ENCODE data around the gene ZNF436. TPM values are rescaled to one million over a fixed set of nuclear protein-coding genes. Genes with fewer than 3 reads are reported as not detected.
A peak's percentile ranks its signal among the peaks of the same experiment; 100 is the strongest.

Gene ZNF436
- total and polyA plus RNA-seq, 2 donors (not counting 1 experiment from before 2014, with no cell fraction given): 1.9 to 10.1 TPM

GRCh38 chr1:23343221-23344110 lies 26.2 kb downstream of the ZNF436 start:
- peak overlapping the region; percentile 78 for H3K4me2 ChIP-seq (replicated peaks; ENCODE audit: low read depth, low read length, poor library complexity, severe bottlenecking)
- Mint-ChIP-seq H3K9me3 (ENCODE audit: insufficient read depth) (no peaks in the 10 kb centered on the region), H3K27me3 (no peaks in the 10 kb centered on the region), H3K4me1 (peaks cover 46% of the 10 kb centered on the region), H3K27ac (peak overlapping the region; percentile 88), H3K4me3 (peak overlapping the region; percentile 96)
- H3K4me3 ChIP-seq (ENCODE audit: control extremely low read depth in 1 of 5, extremely low read depth in 1 of 5, insufficient read depth in 1 of 5, low read depth in 2 of 5, low read length in 4 of 5): peak overlapping the region; percentile 71 to 92 (median 85)
- H3K27me3 ChIP-seq (replicated peaks in 1 of 4; ENCODE audit: control extremely low read depth in 1 of 4, control insufficient read depth in 3 of 4, insufficient read depth in 4 of 4, low read length in 3 of 4): no peaks in the 10 kb centered on the region
- CTCF ChIA-PET: interaction anchor here (0.7 to 2.1 kb wide), 5 partner anchors 9 to 208 kb away, joined by 4 to 12 read pairs (median 4); no protein-coding TSS in a partner anchor
- TF ChIP-seq CTCF (IDR thresholded peaks at IDR 0.05): no peak
- no peak for TF ChIP-seq EZH2 (IDR thresholded peaks at IDR 0.05; ENCODE audit: borderline replicate concordance, insufficient read depth, low read depth, low read length, poor library complexity, severe bottlenecking)
- peaks cover 0 to 2% of the 10 kb centered on the region in 2 experiments for H3K36me3 ChIP-seq (replicated peaks in 1 of 2; ENCODE audit: control extremely low read depth in 1 of 2, control insufficient read depth in 1 of 2, extremely low read depth in 1 of 2, insufficient read depth in 2 of 2, low read length in 1 of 2)
- H3K27ac ChIP-seq (ENCODE audit: low read length in 2 of 2): peak overlapping the region; percentile 65 to 92
- peaks cover 39% of the 10 kb centered on the region for H4K20me1 ChIP-seq (ENCODE audit: control insufficient read depth, insufficient read depth, low read length, poor library complexity, severe bottlenecking)
- H3K9me3 ChIP-seq (ENCODE audit: control extremely low read depth in 1 of 3, control insufficient read depth in 2 of 3, insufficient read depth in 1 of 3, low read length in 2 of 3): no peaks in the 10 kb centered on the region
- whole genome bisulfite sequencing (ENCODE audit: insufficient coverage): 0% methylated on average over 47 of the region's 66 CpGs
- POLR2A ChIA-PET: interaction anchor here (0.8 to 2.1 kb wide), 8 partner anchors 10 to 348 kb away, joined by 3 to 53 read pairs (median 4); partner anchors contain the start of genes LUZP1 and RPL11
- no peak for DNase-seq
- intact Hi-C loops (cut with micrococcal nuclease): loop anchor here (1.0 to 2.0 kb wide), 3 partner anchors 25 to 141 kb away; partner anchors contain the start of gene ASAP3
- peaks cover 56% of the 10 kb centered on the region for H3K79me2 ChIP-seq (ENCODE audit: control insufficient read depth, insufficient read depth, low read length)
- H2AFZ ChIP-seq (ENCODE audit: insufficient read depth, low read depth, low read length, poor library complexity, severe bottlenecking): peak overlapping the region; percentile 93
- peak overlapping the region; percentile 85 for H3K9ac ChIP-seq (ENCODE audit: low read length)
- no peak for ATAC-seq (ENCODE audit: low read depth)
- H3K4me1 ChIP-seq (ENCODE audit: control insufficient read depth in 2 of 2, insufficient read depth in 2 of 2, low read length in 2 of 2): peaks cover 24 to 45% of the 10 kb centered on the region in 2 donors
